Stimulated activated CD4-positive, alpha-beta T cell treated with anti-CD3 and anti-CD28 coated beads, Interleukin-12 subunit alpha, Interleukin-12 subunit beta, amount 100 ng/mL, for 48 hours (primary cell): ENCODE measurements around the gene PTH2R.

Experiments
- DNase-seq, 3 donors: peaks; one replicate each; pipeline ENCODE4 v3.0.0-alpha.2; 2020; ENCODE audit warnings: low read depth in 2 of 3, low spot score in 1 of 3

PTH2R gene

GRCh38 chr2:208541989-208542464 is 135.4 kb downstream of the PTH2R start:
- DNase-seq = no peak

- no peak for DNase-seq
Measured at GRCh38 chr2:208542465-208543041, 136.0 kb downstream of the PTH2R start.
